ENCODE results near the gene N4BP2.
A peak's percentile ranks its signal among the peaks of the same experiment; 100 is the strongest.

Gene N4BP2

DNA sequence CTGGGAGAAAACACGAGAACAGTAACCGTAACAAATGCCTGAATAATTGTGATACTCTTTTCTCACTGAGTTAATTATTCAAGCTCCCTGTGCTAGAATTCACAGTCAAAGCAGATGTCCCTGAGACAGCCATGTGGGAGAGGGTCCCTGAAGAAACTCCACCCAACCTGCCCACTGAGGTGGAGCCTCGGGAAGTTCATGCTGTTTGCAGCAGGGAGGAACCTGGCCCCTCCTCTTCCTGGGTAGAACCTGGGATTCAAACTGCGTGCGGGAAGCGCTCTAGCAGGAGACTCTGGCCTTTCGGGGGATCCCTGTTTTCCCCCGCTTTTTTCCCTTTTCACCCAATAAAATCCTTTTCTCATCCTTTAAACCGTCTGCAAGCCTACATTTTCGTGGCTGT lies 120.0 kb downstream of the N4BP2 start:
- ChIA-PET POLR2A (ENCODE audit: low non-redundant PET) (no interaction called here), CTCF (no interaction called here)
- TF ChIP-seq, protein P1, sequence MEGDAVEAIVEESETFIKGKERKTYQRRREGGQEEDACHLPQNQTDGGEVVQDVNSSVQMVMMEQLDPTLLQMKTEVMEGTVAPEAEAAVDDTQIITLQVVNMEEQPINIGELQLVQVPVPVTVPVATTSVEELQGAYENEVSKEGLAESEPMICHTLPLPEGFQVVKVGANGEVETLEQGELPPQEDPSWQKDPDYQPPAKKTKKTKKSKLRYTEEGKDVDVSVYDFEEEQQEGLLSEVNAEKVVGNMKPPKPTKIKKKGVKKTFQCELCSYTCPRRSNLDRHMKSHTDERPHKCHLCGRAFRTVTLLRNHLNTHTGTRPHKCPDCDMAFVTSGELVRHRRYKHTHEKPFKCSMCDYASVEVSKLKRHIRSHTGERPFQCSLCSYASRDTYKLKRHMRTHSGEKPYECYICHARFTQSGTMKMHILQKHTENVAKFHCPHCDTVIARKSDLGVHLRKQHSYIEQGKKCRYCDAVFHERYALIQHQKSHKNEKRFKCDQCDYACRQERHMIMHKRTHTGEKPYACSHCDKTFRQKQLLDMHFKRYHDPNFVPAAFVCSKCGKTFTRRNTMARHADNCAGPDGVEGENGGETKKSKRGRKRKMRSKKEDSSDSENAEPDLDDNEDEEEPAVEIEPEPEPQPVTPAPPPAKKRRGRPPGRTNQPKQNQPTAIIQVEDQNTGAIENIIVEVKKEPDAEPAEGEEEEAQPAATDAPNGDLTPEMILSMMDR (conservative IDR thresholded peaks at IDR 0.05; ENCODE audit: low read depth) = no peak
- H3K27ac ChIP-seq = no peak overlapping the region
- DNase-seq (ENCODE audit: low spot score) = no peak

DNA sequence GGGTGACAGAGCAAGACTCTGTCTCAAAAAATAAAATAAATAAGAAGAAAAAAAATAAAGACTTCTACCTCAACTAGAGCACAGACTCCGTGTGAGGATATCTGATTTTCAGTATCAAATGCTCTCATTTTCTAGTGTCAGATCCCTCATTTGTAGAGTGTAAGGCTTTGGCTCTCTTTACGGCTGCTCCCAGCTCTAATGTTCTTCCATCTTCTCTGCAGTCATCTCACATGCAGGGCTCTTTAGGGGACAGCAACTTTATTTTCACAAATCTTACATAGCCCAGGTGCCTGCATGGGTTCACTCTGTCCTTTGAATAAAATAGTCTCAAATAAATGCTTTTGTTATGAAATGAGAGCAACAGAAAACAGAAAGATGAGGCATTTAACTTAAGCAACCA lies 120.9 kb downstream of the N4BP2 start:
- DNase-seq (ENCODE audit: low spot score) = no peak
- POLR2A ChIA-PET (ENCODE audit: low non-redundant PET) = no interaction called here
- no peak overlapping the region for H3K27ac ChIP-seq
- TF ChIP-seq, protein P1 (conservative IDR thresholded peaks at IDR 0.05; ENCODE audit: low read depth) = no peak
- CTCF ChIA-PET = interaction anchor here (0.6 to 0.7 kb wide), 2 partner anchors 12 to 645 kb away, joined by 4 to 5 read pairs; no protein-coding TSS in a partner anchor

DNA sequence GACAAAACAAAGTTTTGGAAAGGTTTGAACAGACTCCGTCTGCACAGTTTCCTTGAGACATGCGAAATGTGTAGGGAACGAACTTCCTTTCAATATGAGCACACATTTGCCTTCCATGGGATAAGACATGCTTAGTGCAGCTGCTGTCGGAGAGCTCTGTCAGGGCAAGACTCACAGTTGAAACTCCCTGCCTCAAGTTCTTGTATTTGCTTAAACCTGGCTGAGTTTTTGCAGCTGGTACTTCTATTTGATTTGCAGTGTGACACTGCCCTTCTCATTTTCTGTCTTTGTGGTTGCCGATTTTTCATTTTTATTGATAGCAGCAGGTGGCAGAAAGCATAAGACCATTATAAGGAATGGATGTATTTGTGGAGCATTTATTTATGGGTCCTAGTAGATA lies 122.0 kb downstream of the N4BP2 start:
- ChIA-PET CTCF (interaction anchor here (0.7 kb wide), 1 partner anchor 712 kb away, joined by 3 read pairs; no protein-coding TSS in a partner anchor), POLR2A (ENCODE audit: low non-redundant PET) (no interaction called here)
- TF ChIP-seq, protein P1 (conservative IDR thresholded peaks at IDR 0.05; ENCODE audit: low read depth) = no peak
- DNase-seq (ENCODE audit: low spot score) = no peak
- H3K27ac ChIP-seq = peak overlapping the region; percentile 88

DNA sequence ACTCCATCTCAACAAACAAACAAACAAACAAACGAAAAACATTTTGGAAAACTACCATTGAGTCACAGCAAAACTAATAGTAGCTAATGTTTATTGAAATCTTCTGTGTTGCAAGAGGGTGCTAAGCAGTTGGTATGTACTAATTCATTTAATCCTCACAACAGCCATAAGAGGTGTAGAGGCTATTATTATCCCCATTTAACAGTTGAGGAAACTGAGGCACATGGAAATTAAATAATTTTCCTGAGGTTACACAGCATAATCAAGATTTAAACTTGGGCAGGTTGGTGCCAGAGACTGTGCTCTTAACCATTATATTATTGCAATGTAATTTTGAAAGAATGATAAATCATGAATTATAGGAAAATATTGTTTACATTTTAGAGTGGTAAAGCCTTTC lies 122.7 kb downstream of the N4BP2 start:
- H3K27ac ChIP-seq = peak overlapping the region; percentile 88

DNA sequence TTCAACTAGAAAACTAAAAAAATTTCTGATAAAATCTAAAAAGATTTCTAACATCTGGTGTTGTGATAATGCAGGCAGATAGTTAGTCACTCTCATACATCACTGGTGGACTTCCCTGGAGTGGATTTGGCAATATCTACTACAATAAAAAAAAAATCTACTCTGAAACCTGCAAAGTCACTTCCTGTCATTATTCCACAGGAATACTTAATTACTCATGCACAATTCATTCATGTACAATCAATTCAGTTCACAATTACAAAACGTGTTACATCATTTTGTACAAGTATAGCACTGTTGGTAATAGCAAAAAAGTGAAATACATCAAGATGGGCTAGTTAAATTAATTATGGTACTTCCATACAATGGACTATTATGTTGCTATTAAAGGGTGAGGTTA lies 123.7 kb downstream of the N4BP2 start:
- ChIA-PET CTCF (no interaction called here), POLR2A (ENCODE audit: low non-redundant PET) (no interaction called here)
- peak overlapping the region; percentile 89 for H3K27ac ChIP-seq
- DNase-seq (ENCODE audit: low spot score) = peak; percentile 79
- TF ChIP-seq, protein P1 (conservative IDR thresholded peaks at IDR 0.05; ENCODE audit: low read depth) = no peak

More for the DNA sequence above, 122.7 kb downstream of the N4BP2 start:
- DNase-seq (ENCODE audit: low spot score) = no peak
- TF ChIP-seq, protein P1 (conservative IDR thresholded peaks at IDR 0.05; ENCODE audit: low read depth) = no peak
- POLR2A ChIA-PET (ENCODE audit: low non-redundant PET) = no interaction called here
- CTCF ChIA-PET = interaction anchor here (0.7 kb wide), 1 partner anchor 713 kb away, joined by 3 read pairs; no protein-coding TSS in a partner anchor

DNA sequence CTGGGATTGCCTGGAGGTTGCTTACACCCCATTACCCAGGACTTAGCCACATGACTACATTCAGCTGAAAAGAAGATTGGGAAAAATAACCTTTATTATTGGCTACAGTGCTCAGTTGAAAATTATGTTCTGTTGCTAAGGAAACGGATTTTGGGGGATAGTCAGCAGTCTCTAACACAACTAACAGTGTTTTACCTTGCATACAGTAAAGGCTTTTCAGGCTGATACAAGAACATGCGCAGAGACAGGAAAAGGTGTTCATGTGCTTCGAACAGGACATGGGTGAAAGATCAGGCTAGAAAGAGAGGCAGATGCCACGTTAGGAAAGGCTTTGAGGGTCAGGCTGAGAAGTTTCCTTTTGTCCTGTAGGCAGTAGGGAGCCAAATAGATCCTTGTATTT lies 125.4 kb downstream of the N4BP2 start:
- CTCF ChIA-PET = interaction anchor here (0.6 kb wide), 1 partner anchor 18 kb away, joined by 3 read pairs; no protein-coding TSS in a partner anchor
- peak overlapping the region; percentile 89 for H3K27ac ChIP-seq
- TF ChIP-seq, protein P1 (conservative IDR thresholded peaks at IDR 0.05; ENCODE audit: low read depth) = no peak
- no peak for DNase-seq (ENCODE audit: low spot score)
- POLR2A ChIA-PET (ENCODE audit: low non-redundant PET) = no interaction called here
